HepG2 (cell line): ENCODE results near the gene GDPGP1. TPM values are rescaled to one million over a fixed set of nuclear protein-coding genes. Genes with fewer than 3 reads are reported as not detected.

Source experiments
- BHLHE40 ChIP-seq: IDR thresholded peaks from 2 replicates; pipeline ENCODE4 v1.6.1; 2011; ENCODE audit warnings: low read length, improper control_type of control experiment
- ZBTB1 ChIP-seq: sonication (generic); formaldehyde crosslinking; IDR thresholded peaks from 2 replicates; pipeline ENCODE4 v1.4.0; 2020; ENCODE audit warnings: missing genetic modification reagents, borderline replicate concordance
- ZNF329 ChIP-seq: sonication (generic); formaldehyde crosslinking; IDR thresholded peaks from 2 replicates; pipeline ENCODE4 v1.9.0; 2021; ENCODE audit warnings: low read depth, mild to moderate bottlenecking, missing genetic modification reagents
- ZNF567 ChIP-seq: sonication (generic); formaldehyde crosslinking; IDR thresholded peaks from 2 replicates; pipeline ENCODE4 v1.8.1; 2023; ENCODE audit warnings: mild to moderate bottlenecking, missing genetic modification reagents, borderline replicate concordance
- ZNF724P ChIP-seq: sonication (generic); formaldehyde crosslinking; IDR thresholded peaks from 2 replicates; pipeline ENCODE4 v1.8.0; 2022; ENCODE audit warnings: missing genetic modification reagents, borderline replicate concordance
- polyA plus RNA-seq, 8 experiments: library from polyadenylated mRNA; depleted of rRNA in 3 of 8; stranded (reverse) in 7 of 8; unstranded in 1 of 8; fragments of >200 nt; fragmentation: Illumina TruSeq in 4 of 8; extraction: Trizol in 4 of 8; gene quantifications; 2 replicates each; pipeline versions ENCODE4 v1.2.1 to v1.2.3, GENCODE V29; 2011 to 2016; ENCODE audit warnings: low read depth in 4 of 8, missing spikeins in 1 of 8, mixed read lengths in 1 of 8; ENCODE audit not compliant: insufficient read depth in 1 of 8
- total RNA-seq, 5 experiments: library from RNA; depleted of rRNA; stranded (reverse); fragments of >200 nt; fragmentation: Illumina TruSeq; extraction: Trizol; gene quantifications; 2 replicates each; pipeline ENCODE4 v1.2.3, GENCODE V29; 2016; ENCODE audit warnings: low read depth in 1 of 5
- TF ChIP-seq, protein P1 (sequence below): sonication (generic); formaldehyde crosslinking; IDR thresholded peaks from 2 replicates; pipeline ENCODE4 v1.4.0; 2020; ENCODE audit warnings: missing genetic modification reagents
- TF ChIP-seq, protein P2 (sequence below): sonication (generic); formaldehyde crosslinking; IDR thresholded peaks from 2 replicates; pipeline ENCODE4 v1.9.0; 2021; ENCODE audit warnings: missing genetic modification reagents, mild to moderate bottlenecking, borderline replicate concordance
- TF ChIP-seq, protein P3 (sequence below): sonication (generic); formaldehyde crosslinking; conservative IDR thresholded peaks from 2 replicates; pipeline ENCODE4 v1.8.0; 2022; ENCODE audit warnings: missing genetic modification reagents
- TF ChIP-seq, protein P4 (sequence below), 2 experiments: sonication (generic) in 1 of 2; formaldehyde crosslinking in 1 of 2; IDR thresholded peaks; 2 replicates each; pipeline versions ENCODE4 v1.6.1 to v1.9.0; 2014 to 2022; ENCODE audit warnings: antibody characterized with exemption in 1 of 2, borderline replicate concordance in 1 of 2, inconsistent platforms in 1 of 2, low read depth in 1 of 2, missing genetic modification reagents in 1 of 2
- TF ChIP-seq, protein P5 (sequence below): sonication (generic); formaldehyde crosslinking; IDR thresholded peaks from 2 replicates; pipeline ENCODE4 v1.4.0; 2020; ENCODE audit warnings: missing genetic modification reagents
- TF ChIP-seq, protein P6 (sequence below): sonication (generic); formaldehyde crosslinking; IDR thresholded peaks from 2 replicates; pipeline ENCODE4 v1.8.1; 2022; ENCODE audit warnings: low read depth, mild to moderate bottlenecking, missing genetic modification reagents

GDPGP1 gene
- total and polyA plus RNA-seq, 2 of the 13 experiments (the other 11 are each of a cell fraction or from before 2014, with no cell fraction given): 1.5 to 4.3 TPM

DNA sequence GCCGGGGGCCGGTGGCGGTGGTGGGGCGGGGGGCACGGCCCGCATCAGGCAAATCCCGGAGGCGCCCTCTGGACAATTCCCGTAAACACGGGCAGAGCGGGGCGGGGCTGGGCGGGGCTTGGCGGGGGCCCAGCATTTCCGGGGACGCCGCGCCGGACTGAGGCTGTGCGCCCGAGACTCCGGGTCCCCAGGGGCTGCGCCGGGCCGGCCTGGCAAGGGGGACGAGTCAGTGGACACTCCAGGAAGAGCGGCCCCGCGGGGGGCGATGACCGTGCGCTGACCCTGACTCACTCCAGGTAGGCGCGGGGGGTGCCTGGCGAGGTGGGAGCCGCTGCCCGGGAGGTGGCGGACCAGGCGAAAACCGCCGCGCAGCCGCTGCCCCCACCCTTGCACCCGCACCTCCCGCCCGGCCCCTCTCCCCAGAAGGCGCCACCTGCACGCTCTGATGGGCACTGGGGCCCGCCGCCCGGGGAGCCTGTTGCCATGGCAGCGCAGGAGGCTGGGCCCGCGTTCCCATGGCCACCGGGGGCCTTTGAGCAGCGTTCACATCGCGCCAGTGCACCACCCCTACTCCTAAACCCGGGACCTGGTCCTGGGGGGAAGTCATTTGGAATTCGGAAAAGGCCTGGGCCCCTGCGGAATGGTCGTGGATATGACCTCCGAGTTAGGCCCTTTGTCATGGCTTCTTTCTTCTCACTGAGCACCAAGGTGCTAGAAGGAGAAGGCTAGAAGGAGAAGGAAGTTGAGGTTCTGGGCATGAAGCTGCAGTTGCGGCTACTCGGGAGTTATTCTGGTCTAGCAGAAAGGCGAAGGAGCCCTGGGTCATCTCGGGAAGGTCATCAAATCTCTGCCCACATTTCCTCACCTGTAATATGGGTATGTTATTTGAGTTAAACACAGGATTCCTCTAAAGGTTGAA lies 49.0 kb upstream of the GDPGP1 start (continued):
- TF ChIP-seq, protein P1, sequence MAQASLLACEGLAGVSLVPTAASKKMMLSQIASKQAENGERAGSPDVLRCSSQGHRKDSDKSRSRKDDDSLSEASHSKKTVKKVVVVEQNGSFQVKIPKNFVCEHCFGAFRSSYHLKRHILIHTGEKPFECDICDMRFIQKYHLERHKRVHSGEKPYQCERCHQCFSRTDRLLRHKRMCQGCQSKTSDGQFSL (CRISPR knock-in tag): 0 out of 2 replicates have a peak, but pooled peaks have one; percentile 22
- TF ChIP-seq, protein P2, sequence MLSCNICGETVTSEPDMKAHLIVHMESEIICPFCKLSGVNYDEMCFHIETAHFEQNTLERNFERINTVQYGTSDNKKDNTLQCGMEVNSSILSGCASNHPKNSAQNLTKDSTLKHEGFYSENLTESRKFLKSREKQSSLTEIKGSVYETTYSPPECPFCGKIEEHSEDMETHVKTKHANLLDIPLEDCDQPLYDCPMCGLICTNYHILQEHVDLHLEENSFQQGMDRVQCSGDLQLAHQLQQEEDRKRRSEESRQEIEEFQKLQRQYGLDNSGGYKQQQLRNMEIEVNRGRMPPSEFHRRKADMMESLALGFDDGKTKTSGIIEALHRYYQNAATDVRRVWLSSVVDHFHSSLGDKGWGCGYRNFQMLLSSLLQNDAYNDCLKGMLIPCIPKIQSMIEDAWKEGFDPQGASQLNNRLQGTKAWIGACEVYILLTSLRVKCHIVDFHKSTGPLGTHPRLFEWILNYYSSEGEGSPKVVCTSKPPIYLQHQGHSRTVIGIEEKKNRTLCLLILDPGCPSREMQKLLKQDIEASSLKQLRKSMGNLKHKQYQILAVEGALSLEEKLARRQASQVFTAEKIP: no peak
- TF ChIP-seq ZBTB1 (CRISPR knock-in tag) (no peak), ZNF724P (CRISPR knock-in tag) (no peak; the same call in 1 of the 2 replicates), BHLHE40 (no peak), ZNF329 (CRISPR knock-in tag) (0 out of 2 replicates have a peak, but pooled peaks have one; percentile 53), ZNF567 (CRISPR knock-in tag) (no peak)
- TF ChIP-seq, protein P3, sequence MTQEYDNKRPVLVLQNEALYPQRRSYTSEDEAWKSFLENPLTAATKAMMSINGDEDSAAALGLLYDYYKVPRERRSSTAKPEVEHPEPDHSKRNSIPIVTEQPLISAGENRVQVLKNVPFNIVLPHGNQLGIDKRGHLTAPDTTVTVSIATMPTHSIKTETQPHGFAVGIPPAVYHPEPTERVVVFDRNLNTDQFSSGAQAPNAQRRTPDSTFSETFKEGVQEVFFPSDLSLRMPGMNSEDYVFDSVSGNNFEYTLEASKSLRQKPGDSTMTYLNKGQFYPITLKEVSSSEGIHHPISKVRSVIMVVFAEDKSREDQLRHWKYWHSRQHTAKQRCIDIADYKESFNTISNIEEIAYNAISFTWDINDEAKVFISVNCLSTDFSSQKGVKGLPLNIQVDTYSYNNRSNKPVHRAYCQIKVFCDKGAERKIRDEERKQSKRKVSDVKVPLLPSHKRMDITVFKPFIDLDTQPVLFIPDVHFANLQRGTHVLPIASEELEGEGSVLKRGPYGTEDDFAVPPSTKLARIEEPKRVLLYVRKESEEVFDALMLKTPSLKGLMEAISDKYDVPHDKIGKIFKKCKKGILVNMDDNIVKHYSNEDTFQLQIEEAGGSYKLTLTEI: no peak
- TF ChIP-seq, protein P4, sequence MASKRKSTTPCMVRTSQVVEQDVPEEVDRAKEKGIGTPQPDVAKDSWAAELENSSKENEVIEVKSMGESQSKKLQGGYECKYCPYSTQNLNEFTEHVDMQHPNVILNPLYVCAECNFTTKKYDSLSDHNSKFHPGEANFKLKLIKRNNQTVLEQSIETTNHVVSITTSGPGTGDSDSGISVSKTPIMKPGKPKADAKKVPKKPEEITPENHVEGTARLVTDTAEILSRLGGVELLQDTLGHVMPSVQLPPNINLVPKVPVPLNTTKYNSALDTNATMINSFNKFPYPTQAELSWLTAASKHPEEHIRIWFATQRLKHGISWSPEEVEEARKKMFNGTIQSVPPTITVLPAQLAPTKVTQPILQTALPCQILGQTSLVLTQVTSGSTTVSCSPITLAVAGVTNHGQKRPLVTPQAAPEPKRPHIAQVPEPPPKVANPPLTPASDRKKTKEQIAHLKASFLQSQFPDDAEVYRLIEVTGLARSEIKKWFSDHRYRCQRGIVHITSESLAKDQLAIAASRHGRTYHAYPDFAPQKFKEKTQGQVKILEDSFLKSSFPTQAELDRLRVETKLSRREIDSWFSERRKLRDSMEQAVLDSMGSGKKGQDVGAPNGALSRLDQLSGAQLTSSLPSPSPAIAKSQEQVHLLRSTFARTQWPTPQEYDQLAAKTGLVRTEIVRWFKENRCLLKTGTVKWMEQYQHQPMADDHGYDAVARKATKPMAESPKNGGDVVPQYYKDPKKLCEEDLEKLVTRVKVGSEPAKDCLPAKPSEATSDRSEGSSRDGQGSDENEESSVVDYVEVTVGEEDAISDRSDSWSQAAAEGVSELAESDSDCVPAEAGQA (IDR thresholded peaks at IDR 0.05; ENCODE audit: low read depth): no peak
- TF ChIP-seq, protein P4 (CRISPR knock-in tag; IDR thresholded peaks at IDR 0.05; ENCODE audit: borderline replicate concordance): no peak
- TF ChIP-seq, protein P5, sequence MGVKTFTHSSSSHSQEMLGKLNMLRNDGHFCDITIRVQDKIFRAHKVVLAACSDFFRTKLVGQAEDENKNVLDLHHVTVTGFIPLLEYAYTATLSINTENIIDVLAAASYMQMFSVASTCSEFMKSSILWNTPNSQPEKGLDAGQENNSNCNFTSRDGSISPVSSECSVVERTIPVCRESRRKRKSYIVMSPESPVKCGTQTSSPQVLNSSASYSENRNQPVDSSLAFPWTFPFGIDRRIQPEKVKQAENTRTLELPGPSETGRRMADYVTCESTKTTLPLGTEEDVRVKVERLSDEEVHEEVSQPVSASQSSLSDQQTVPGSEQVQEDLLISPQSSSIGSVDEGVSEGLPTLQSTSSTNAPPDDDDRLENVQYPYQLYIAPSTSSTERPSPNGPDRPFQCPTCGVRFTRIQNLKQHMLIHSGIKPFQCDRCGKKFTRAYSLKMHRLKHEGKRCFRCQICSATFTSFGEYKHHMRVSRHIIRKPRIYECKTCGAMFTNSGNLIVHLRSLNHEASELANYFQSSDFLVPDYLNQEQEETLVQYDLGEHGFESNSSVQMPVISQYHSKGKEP (CRISPR knock-in tag): no peak
- TF ChIP-seq, protein P6, sequence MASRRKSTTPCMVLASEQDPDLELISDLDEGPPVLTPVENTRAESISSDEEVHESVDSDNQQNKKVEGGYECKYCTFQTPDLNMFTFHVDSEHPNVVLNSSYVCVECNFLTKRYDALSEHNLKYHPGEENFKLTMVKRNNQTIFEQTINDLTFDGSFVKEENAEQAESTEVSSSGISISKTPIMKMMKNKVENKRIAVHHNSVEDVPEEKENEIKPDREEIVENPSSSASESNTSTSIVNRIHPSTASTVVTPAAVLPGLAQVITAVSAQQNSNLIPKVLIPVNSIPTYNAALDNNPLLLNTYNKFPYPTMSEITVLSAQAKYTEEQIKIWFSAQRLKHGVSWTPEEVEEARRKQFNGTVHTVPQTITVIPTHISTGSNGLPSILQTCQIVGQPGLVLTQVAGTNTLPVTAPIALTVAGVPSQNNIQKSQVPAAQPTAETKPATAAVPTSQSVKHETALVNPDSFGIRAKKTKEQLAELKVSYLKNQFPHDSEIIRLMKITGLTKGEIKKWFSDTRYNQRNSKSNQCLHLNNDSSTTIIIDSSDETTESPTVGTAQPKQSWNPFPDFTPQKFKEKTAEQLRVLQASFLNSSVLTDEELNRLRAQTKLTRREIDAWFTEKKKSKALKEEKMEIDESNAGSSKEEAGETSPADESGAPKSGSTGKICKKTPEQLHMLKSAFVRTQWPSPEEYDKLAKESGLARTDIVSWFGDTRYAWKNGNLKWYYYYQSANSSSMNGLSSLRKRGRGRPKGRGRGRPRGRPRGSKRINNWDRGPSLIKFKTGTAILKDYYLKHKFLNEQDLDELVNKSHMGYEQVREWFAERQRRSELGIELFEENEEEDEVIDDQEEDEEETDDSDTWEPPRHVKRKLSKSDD (CRISPR knock-in tag): no peak
